Fibroblast of lung (primary cell): ENCODE data around the gene SCN10A.

Experiments used
- CTCF ChIP-seq, 2 donors: IDR thresholded peaks in 1 of 2; conservative IDR thresholded peaks in 1 of 2; 1 replicate in 1 of 2; 2 replicates in 1 of 2; pipeline ENCODE4 v1.5.1; 2011 to 2012; ENCODE audit warnings: low read length in 2 of 2, control low read depth in 1 of 2, inconsistent platforms in 1 of 2, low read depth in 1 of 2, mild to moderate bottlenecking in 1 of 2
- EZH2 ChIP-seq: IDR thresholded peaks from 2 replicates; pipeline ENCODE4 v1.5.1; 2012; ENCODE audit warnings: low read length, control low read depth, mild to moderate bottlenecking; ENCODE audit errors: missing control alignments

GRCh38 chr3:38730281-38730680 is 85.7 kb downstream of the SCN10A start:
- no peak for TF ChIP-seq EZH2
- TF ChIP-seq CTCF (conservative IDR thresholded peaks at IDR 0.05 in 1 of 2, IDR thresholded peaks at IDR 0.05 in 1 of 2; ENCODE audit: low read depth in 1 of 2, low read length in 2 of 2) = no peak
